Stimulated activated CD4-positive, alpha-beta T cell treated with anti-CD3 and anti-CD28 coated beads, Interleukin-15, amount 100 ng/mL, for 1 hour (primary cell): ENCODE results near the gene SH3RF3.
"Not testable (repeated sequence)": the region's sequence is repeated elsewhere in the genome, so short reads cannot be mapped to it uniquely, and the experiment has no call there.

ENCODE experiments used
- DNase-seq, 2 donors: peaks; one replicate each; pipeline ENCODE4 v3.0.0-alpha.2; 2020; ENCODE audit warnings: low read depth in 1 of 2, low spot score in 1 of 2

Gene SH3RF3

GRCh38 chr2:109531221-109531620 lies 402.2 kb downstream of the SH3RF3 start:
- no peak for DNase-seq

DNA sequence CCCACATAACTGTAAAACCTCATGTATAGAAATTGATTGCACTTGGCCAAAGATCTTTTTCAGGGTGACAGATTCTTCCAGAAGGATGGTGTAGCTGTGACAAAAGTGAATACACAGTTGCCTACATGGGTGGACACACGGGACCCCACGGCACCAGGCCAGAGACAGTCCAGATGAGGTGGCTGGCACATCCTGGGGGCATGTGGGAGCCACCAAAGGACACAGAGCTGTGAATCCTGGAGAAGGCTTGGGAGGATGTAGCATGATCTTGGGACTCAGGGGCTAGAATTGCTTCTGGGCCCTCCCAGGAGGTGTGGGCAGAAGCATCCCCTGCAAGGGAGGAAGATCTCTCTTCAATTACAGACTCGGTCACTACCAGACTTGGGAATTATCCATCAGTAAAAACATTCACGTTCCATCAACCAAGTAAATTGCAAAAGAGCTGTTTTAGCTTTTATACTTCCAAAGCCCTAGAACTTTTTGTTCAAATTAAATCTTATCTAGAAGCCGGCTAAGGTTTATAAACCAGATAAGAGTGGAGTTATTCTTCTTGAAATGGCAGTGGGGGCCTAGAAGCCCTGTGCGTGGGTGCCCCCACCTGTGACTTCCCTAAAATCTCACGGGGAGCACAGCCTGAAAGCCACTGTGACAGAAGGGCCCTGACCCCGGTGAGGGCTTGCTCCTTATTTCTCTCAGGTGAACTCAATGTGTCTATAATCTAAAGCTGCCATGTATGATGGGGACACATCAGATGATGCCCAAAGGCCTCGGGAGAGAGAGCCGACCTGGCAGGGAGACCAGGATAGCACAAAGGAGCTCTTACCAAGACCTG lies 403.1 kb downstream of the SH3RF3 start:
- DNase-seq: no peak

DNA sequence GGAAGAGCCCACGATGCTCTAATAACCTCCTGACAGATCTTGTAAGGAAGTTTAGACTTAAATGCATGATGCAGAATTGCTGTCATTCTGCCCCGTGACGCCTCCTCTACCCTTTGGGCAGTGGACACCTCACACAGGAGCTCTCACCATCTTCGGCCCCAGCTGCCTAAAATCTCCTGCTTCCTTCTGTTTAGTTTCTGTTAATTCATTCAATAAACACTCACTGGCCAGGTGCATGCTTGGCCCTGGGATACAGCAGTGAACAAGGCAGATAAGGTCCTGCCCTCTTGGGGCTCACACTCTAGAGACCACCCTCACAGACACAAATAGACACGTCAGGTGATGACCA lies 403.7 kb downstream of the SH3RF3 start:
- DNase-seq: no peak

GRCh38 chr2:109533823-109534222 lies 404.8 kb downstream of the SH3RF3 start:
- DNase-seq: no peak

GRCh38 chr2:109535217-109535946 lies 406.4 kb downstream of the SH3RF3 start:
- DNase-seq: no peak

DNA sequence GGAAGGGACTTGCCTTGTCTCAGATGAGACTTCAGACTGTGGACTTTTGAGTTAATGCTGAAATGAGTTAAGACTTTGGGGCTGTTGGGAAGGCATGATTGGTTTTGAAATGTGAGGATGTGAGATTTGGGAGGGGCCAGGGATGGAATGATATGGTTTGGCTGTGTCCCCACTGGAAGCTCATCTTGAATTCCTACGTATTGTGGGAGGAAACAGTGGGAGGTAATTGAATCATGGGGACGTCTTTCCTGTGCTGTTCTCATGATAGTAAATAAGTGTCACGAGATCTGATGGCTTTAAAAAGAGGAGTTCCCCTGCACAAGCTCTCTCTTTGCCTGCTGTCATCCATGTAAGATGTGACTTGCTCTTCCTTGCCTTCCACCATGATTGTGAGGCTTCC lies 407.6 kb downstream of the SH3RF3 start:
- not testable (repeated sequence) for DNase-seq

DNA sequence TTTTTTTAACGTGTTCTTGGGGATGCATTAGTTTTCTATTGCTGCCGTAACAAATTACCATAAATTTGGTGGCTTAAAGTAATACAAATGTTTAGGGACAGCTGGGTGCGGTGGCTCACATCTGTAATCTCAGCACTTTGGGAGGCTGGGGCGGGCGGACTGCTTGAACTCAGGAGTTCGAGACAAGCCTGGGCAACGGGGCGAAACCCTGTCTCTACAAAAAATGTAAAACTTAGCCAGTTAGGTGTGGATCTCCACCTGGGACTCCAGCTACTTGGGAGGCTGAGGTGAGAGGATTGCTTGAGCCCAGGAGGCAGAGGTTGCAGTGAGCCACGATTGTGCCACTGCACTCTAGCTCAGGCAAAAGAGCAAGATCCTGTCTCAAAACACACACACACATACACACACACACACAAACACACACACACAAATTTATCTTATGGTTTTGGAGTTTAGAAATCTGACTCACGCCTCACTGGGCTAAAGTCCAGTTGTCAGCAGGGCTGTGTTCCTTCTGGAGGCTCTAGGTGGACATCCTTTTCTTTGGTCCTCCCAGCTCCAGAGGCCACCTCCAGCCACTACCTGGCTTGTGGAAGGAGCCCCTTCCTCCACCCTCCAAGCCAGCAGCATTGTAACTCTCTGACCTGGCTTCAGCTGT lies 408.7 kb downstream of the SH3RF3 start:
- no peak for DNase-seq

DNA sequence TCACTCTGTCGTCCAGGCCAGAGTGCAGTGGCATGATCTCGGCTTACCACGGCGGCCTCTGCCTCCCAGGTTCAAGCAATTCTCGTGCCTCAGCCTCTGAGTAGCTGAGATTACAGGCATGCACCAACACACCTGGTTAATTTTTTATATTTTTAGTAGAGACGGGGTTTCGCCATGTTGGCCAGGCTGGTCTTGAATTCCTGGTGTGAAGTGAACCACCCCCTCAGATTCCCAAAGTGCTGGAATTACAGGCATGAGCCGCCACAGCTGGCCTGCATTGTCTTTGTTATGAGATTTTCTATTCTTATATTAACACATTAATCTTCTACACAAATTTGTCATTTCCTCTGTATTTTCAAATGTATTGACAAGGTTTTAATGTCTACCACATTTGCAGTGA lies 409.5 kb downstream of the SH3RF3 start:
- no peak for DNase-seq

- no peak for DNase-seq
Measured at GRCh38 chr2:109542384-109542783, 413.4 kb downstream of the SH3RF3 start.

DNA sequence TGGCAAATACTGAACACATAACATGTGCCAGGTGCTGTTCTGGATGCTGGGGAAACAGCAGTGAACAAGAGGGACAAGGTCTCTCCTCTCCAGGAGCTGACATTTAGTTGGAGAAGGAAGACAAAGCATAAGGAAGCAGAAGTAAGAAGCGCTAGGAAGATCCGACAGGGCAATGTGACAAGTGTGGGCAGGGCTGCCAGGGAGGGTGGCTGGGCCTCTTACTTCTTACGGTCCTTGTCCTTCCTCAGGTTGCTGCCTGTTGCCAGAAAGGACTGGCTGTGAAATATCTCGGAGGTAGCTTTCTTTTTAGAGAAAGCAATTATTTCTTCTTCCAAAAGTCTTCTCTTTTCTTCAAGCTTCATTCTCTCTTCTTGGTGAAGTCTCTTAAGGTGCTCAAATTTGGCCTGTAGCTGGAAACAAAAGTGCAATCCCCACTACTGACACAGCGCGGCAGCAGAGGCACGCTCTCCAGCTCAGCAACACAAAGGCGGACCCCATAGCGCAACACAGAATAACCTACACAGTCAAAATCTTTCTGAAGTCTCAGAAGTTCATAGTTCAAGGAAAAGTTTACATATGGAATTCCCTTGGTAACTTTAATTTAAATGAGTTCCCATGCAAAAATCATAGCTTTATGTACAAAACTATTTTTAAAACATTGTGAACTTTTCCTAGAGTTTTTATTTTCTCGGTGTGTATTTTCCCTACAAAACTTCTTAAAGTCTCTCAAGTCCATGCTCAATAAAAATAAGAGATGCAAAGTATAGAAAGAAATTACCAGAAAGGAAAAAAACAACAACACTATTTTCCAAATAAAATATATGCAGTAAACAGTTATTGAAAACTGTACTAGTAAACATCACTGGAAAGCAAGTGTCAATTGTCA lies 417.1 kb downstream of the SH3RF3 start:
- DNase-seq: peak; percentile 25 to 52

GRCh38 chr2:109547280-109547679 lies 418.3 kb downstream of the SH3RF3 start:
- no peak for DNase-seq

GRCh38 chr2:109549016-109549590 lies 420.1 kb downstream of the SH3RF3 start:
- DNase-seq: no peak
